D721Med (cell line): ENCODE measurements around the gene WNT3.

Source experiments
- DNase-seq: peaks from one replicate; pipeline ENCODE4 v3.0.0; 2011; ENCODE audit warnings: low spot score; ENCODE audit not compliant: insufficient read length
- FAIRE-seq: peaks from 2 replicates; lab custom pipeline; 2011; peaks lifted over from hg19 to GRCh38; lab: Jason Lieb, UNC
- CTCF ChIP-seq: IDR thresholded peaks from 2 replicates; pipeline ENCODE4 v1.5.1; 2012; ENCODE audit warnings: mild to moderate bottlenecking, control low read depth; ENCODE audit not compliant: insufficient read depth; ENCODE audit errors: missing control alignments

The WNT3 gene

DNA sequence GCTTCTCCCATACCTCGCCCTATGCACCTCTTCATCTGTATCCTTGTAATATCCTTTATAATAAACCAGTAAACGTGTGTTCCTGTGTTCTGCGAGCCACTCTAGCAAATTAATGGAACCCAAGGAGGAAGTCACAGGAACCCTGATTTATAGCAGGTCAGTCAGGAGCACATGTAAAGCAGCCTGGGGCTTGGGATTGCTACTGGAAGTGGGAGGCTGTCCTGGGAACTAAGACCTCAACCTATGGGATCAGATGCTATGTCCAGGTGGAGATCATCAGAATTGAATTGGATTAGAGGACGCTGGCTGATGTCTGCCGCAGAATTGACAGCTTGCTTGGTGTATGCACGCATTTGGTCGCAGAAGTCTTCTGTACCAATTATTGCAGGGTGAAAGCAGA lies 15.7 kb downstream of the WNT3 start:
- no peak for FAIRE-seq

GRCh38 chr17:46800573-46800972 lies 17.9 kb downstream of the WNT3 start:
- no peak for TF ChIP-seq CTCF
- DNase-seq (no peak), FAIRE-seq (no peak)

More for the DNA sequence above, 15.7 kb downstream of the WNT3 start:
- TF ChIP-seq CTCF = no peak
- no peak for DNase-seq

- FAIRE-seq (no peak), DNase-seq (no peak)
- no peak for TF ChIP-seq CTCF
Observed at GRCh38 chr17:46796956-46797530, 21.4 kb downstream of the WNT3 start.

GRCh38 chr17:46796524-46796923 lies 22.0 kb downstream of the WNT3 start:
- TF ChIP-seq CTCF = no peak
- DNase-seq = no peak
- FAIRE-seq = no peak

DNA sequence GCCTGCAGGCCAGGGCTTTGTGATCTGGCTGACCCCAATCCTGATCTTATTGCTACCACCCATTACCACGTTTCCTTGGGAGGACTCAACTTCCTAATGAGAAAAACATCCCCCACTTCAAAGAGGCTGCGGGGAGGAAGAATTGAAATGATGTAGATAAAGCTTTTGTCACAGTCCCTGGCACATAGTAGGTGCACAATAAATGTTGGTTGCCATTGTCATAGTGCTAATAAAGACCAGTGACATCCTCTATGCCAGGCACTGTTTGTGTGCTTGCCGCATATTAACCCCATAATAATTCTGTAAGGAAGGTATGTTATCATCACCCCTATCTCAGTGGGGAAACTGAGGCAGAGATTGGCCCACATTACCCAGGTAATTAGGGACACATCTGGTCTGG lies 22.4 kb downstream of the WNT3 start:
- TF ChIP-seq CTCF = no peak
- no peak for DNase-seq
- FAIRE-seq = no peak

- no peak for TF ChIP-seq CTCF
- no peak for FAIRE-seq
- no peak for DNase-seq
Observed at GRCh38 chr17:46795379-46795952, 23.0 kb downstream of the WNT3 start.

DNA sequence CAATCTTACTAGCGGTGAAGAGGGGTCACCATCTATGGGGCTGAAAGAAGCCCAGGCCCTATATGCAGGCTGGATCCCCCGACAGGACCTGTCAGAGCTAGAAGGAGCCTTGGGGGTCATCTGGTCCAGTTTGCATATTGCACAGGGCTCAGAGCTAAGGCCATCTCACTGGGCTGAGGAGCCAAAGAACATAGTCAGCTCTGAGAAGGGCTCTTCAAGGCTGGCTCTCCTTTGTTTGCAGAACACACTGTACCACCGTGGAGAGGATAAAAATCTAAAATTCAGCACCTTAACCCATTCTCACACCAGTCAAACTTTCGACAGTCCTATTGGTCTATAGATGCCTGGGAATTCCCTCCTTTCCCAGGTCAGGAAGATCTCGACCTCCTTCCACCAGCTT lies 24.2 kb downstream of the WNT3 start:
- TF ChIP-seq CTCF = no peak
- FAIRE-seq = no peak
- DNase-seq = no peak
